SH-SY5Y (cell line): Measurements from ENCODE around the gene SOCS1.

Experiments
- GATA2 ChIP-seq: IDR thresholded peaks from 2 replicates; pipeline ENCODE4 v1.6.1; 2011; ENCODE audit warnings: mild to moderate bottlenecking, low read depth, low read length
- GATA3 ChIP-seq: IDR thresholded peaks from 2 replicates; pipeline ENCODE4 v1.6.1; 2011; ENCODE audit warnings: low read depth, mild to moderate bottlenecking, low read length, moderate library complexity

GRCh38 chr16:11211061-11211976, 44.7 kb downstream of the SOCS1 start:
- TF ChIP-seq GATA2 (no peak), GATA3 (no peak)
